Smooth muscle cell (in vitro differentiated cells): ENCODE data around the gene CTNNA2. TPM values are rescaled to one million over a fixed set of nuclear protein-coding genes. Genes with fewer than 3 reads are reported as not detected.

Experiments
- DNase-seq: peaks from one replicate; lab custom pipeline; 2025; ENCODE audit not compliant: unreplicated experiment; lab: John Stamatoyannopoulos, UW
- H2AFZ ChIP-seq: fragments of 200-600 bp; sonication (generic); 2 replicates; pipeline ENCODE4 v1.6.0; 2016; ENCODE audit warnings: antibody characterized with exemption, low read depth, mild to moderate bottlenecking
- H3F3A ChIP-seq: fragments of 200-600 bp; sonication (generic); 2 replicates; pipeline ENCODE4 v1.6.0; 2017; ENCODE audit warnings: antibody characterized with exemption, low read depth
- H3K27ac ChIP-seq: fragments of 200-600 bp; sonication (generic); 2 replicates; pipeline ENCODE4 v1.5.1; 2016; ENCODE audit warnings: low read depth, mild to moderate bottlenecking
- H3K27me3 ChIP-seq: fragments of 200-600 bp; sonication (generic); 2 replicates; pipeline ENCODE4 v1.6.1; 2016; ENCODE audit warnings: low read depth, mild to moderate bottlenecking
- H3K36me3 ChIP-seq: fragments of 200-600 bp; sonication (generic); 2 replicates; pipeline ENCODE4 v1.5.1; 2016; ENCODE audit warnings: low read depth
- H3K4me1 ChIP-seq: fragments of 200-600 bp; sonication (generic); 2 replicates; pipeline ENCODE4 v1.5.1; 2016; ENCODE audit warnings: low read depth
- H3K4me2 ChIP-seq: fragments of 200-600 bp; sonication (generic); 2 replicates; pipeline ENCODE4 v1.6.0; 2016; ENCODE audit warnings: mild to moderate bottlenecking
- H3K4me3 ChIP-seq: fragments of 200-600 bp; sonication (generic); 2 replicates; pipeline ENCODE4 v1.5.1; 2016; ENCODE audit warnings: mild to moderate bottlenecking
- H3K79me2 ChIP-seq: fragments of 200-600 bp; sonication (generic); 2 replicates; pipeline ENCODE4 v1.6.0; 2016; ENCODE audit warnings: low read depth, mild to moderate bottlenecking
- H3K9ac ChIP-seq: fragments of 200-600 bp; sonication (generic); 2 replicates; pipeline ENCODE4 v1.6.0; 2016; ENCODE audit warnings: low read depth
- H3K9me3 ChIP-seq: fragments of 200-600 bp; sonication (generic); replicated peaks from 2 replicates; pipeline ENCODE4 v1.5.1; 2016; ENCODE audit warnings: low read depth
- H4K20me1 ChIP-seq: fragments of 200-600 bp; sonication (generic); 2 replicates; pipeline ENCODE4 v1.6.0; 2016; ENCODE audit warnings: low read depth
- CTCF ChIP-seq: fragments of 200-600 bp; sonication (generic); IDR thresholded peaks from 2 replicates; pipeline ENCODE4 v1.5.1; 2017; ENCODE audit warnings: borderline replicate concordance, mild to moderate bottlenecking, antibody characterized with exemption; ENCODE audit not compliant: insufficient read depth, poor library complexity, severe bottlenecking
- WGBS: methylation state at CpG from one replicate; pipeline ENCODE4 v1.1.7; 2016; ENCODE audit warnings: low lambda C conversion rate; 5-methylcytosine and 5-hydroxymethylcytosine counted together
- polyA plus RNA-seq: library from polyadenylated mRNA; unstranded; fragments of >200 nt; fragmentation: Nextera tagmentation; extraction: Ambion mirVana; gene quantifications from 2 replicates; pipeline ENCODE4 v1.2.1, GENCODE V29; 2016
- total RNA-seq: library from RNA; depleted of rRNA; stranded (reverse); fragments of >200 nt; gene quantifications from 2 replicates; pipeline ENCODE4 v1.2.3, GENCODE V29; 2014

Gene CTNNA2
- total and polyA plus RNA-seq, 2 experiments from 2014 or later = not detected

- Histone ChIP-seq H3K4me1 (peaks cover 8% of the 10 kb centered on the region), H3K79me2 (no peaks in the 10 kb centered on the region), H2AFZ (no peak overlapping the region), H3K9ac (no peak overlapping the region), H3F3A (no peaks in the 10 kb centered on the region), H3K9me3 (no peaks in the 10 kb centered on the region), H3K4me3 (no peak overlapping the region), H4K20me1 (no peaks in the 10 kb centered on the region), H3K27me3 (no peaks in the 10 kb centered on the region), H3K27ac (no peak overlapping the region), H3K36me3 (no peaks in the 10 kb centered on the region), H3K4me2 (no peak overlapping the region)
- DNase-seq = no peak
- WGBS = 85% methylated on average over 1 of the region's 1 CpG
- no peak for TF ChIP-seq CTCF
Observed at GRCh38 chr2:79833235-79833878, 320.5 kb downstream of the CTNNA2 start.

- H3K4me1 ChIP-seq = peaks cover 8% of the 10 kb centered on the region
- DNase-seq = no peak
- H2AFZ ChIP-seq = no peak overlapping the region
- H3K27ac ChIP-seq = no peak overlapping the region
- no peaks in the 10 kb centered on the region for H3K27me3 ChIP-seq
- H3K4me2 ChIP-seq = no peak overlapping the region
- no peaks in the 10 kb centered on the region for H3K9me3 ChIP-seq
- no peaks in the 10 kb centered on the region for H3F3A ChIP-seq
- no peak overlapping the region for H3K9ac ChIP-seq
- H3K36me3 ChIP-seq = no peaks in the 10 kb centered on the region
- no peaks in the 10 kb centered on the region for H3K79me2 ChIP-seq
- WGBS = 91% methylated on average over 1 of the region's 1 CpG
- no peaks in the 10 kb centered on the region for H4K20me1 ChIP-seq
- no peak for TF ChIP-seq CTCF
- H3K4me3 ChIP-seq = no peak overlapping the region
Observed at GRCh38 chr2:79835911-79836310, 323.1 kb downstream of the CTNNA2 start.

DNA sequence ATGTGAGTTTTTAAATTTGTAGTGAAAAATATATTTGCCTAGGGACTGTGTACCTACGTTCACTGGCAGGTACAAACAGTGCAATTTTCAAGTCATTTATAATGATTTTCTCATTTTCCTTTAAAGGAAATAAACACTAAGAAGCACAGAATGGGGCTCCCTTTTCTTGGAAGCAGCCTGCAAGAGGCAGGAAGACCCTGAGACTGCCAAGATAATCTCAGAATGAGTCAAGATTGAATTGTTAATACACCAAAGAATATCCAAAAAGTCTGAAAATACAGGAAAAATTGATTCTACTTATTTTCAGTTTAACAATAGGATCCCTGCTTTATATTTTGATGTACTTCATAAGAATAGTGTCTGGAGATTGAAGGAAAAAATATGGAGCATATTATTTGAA is 331.2 kb downstream of the CTNNA2 start:
- H2AFZ ChIP-seq = no peak overlapping the region
- no peaks in the 10 kb centered on the region for H3F3A ChIP-seq
- H3K79me2 ChIP-seq = no peaks in the 10 kb centered on the region
- no peaks in the 10 kb centered on the region for H3K9me3 ChIP-seq
- WGBS = 73% methylated on average over 1 of the region's 1 CpG
- TF ChIP-seq CTCF = no peak
- no peak for DNase-seq
- H4K20me1 ChIP-seq = no peaks in the 10 kb centered on the region
- no peak overlapping the region for H3K4me3 ChIP-seq
- H3K9ac ChIP-seq = no peak overlapping the region
- H3K27ac ChIP-seq = no peak overlapping the region
- H3K27me3 ChIP-seq = no peaks in the 10 kb centered on the region
- H3K4me2 ChIP-seq = no peak overlapping the region
- no peaks in the 10 kb centered on the region for H3K4me1 ChIP-seq
- H3K36me3 ChIP-seq = no peaks in the 10 kb centered on the region

- H3K4me3 ChIP-seq = no peak overlapping the region
- H3K27ac ChIP-seq = no peak overlapping the region
- no peaks in the 10 kb centered on the region for H3K27me3 ChIP-seq
- no peak for TF ChIP-seq CTCF
- no peak overlapping the region for H2AFZ ChIP-seq
- no peak for DNase-seq
- H3K9me3 ChIP-seq = no peaks in the 10 kb centered on the region
- H3K4me1 ChIP-seq = no peaks in the 10 kb centered on the region
- no peaks in the 10 kb centered on the region for H3K79me2 ChIP-seq
- 100% methylated on average over 1 of the region's 1 CpG for WGBS
- H3K36me3 ChIP-seq = no peaks in the 10 kb centered on the region
- H4K20me1 ChIP-seq = no peaks in the 10 kb centered on the region
- H3F3A ChIP-seq = no peaks in the 10 kb centered on the region
- H3K9ac ChIP-seq = no peak overlapping the region
- no peak overlapping the region for H3K4me2 ChIP-seq
Observed at GRCh38 chr2:79846878-79847277, 334.0 kb downstream of the CTNNA2 start.
